Neuron (in vitro differentiated cells): ENCODE data around the gene RPL9.
"Not testable (repeated sequence)": the region's sequence is repeated elsewhere in the genome, so short reads cannot be mapped to it uniquely, and the experiment has no call there.

Source experiments
- H2AFZ ChIP-seq: one replicate; pipeline ENCODE4 v1.6.1; 2013; ENCODE audit warnings: low read depth, mild to moderate bottlenecking, inconsistent platforms, low read length, moderate library complexity
- H3K27me3 ChIP-seq: one replicate; pipeline ENCODE4 v1.6.1; 2013; ENCODE audit warnings: low read length; ENCODE audit not compliant: insufficient read depth
- H3K36me3 ChIP-seq: one replicate; pipeline ENCODE4 v1.6.1; 2013; ENCODE audit warnings: low read length; ENCODE audit not compliant: insufficient read depth
- H3K4me1 ChIP-seq: one replicate; pipeline ENCODE4 v1.6.1; 2013; ENCODE audit warnings: low read length; ENCODE audit not compliant: insufficient read depth
- H3K4me3 ChIP-seq: 2 replicates; pipeline ENCODE4 v1.5.1; 2013; ENCODE audit warnings: mild to moderate bottlenecking, low read length, moderate library complexity
- H3K9me3 ChIP-seq: one replicate; pipeline ENCODE4 v1.6.1; 2013; ENCODE audit warnings: low read length

RPL9 gene

GRCh38 chr4:39429476-39430334, 29.0 kb downstream of the RPL9 start:
- Histone ChIP-seq H2AFZ (no peak overlapping the region), H3K4me1 (no peaks in the 10 kb centered on the region)

GRCh38 chr4:39427520-39428114, 31.1 kb downstream of the RPL9 start:
- Histone ChIP-seq H2AFZ (no peak overlapping the region), H3K4me1 (no peaks in the 10 kb centered on the region), H3K4me3 (no peak overlapping the region), H3K9me3 (no peaks in the 10 kb centered on the region), H3K27me3 (no peaks in the 10 kb centered on the region), H3K36me3 (no peaks in the 10 kb centered on the region)

More at GRCh38 chr4:39429476-39430334, 29.0 kb downstream of the RPL9 start:
- Histone ChIP-seq H3K9me3 (no peaks in the 10 kb centered on the region), H3K36me3 (no peaks in the 10 kb centered on the region), H3K4me3 (no peak overlapping the region), H3K27me3 (no peaks in the 10 kb centered on the region)

DNA sequence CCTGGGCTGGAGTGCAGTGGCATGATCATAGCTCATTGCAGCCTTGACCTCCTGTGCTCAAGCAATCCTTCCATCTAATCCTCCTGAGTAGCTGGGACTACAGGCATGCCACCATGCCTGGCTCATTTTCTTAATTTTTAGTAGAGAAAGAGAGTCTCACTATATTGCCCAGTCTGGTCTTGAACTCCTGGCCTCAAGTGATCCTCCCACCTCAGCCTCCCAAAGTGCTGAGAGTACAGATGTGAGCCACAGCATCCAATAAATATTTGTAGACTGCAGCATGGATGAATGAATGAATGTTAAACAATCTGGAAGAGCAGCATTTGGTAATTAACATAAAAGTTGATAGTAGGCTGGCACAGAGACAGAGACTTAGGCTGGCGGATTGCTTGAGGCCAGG, 32.0 kb downstream of the RPL9 start:
- no peaks in the 10 kb centered on the region for H3K36me3 ChIP-seq
- no peaks in the 10 kb centered on the region for H3K27me3 ChIP-seq
- no peak overlapping the region for H3K4me3 ChIP-seq
- no peak overlapping the region for H2AFZ ChIP-seq
- no peaks in the 10 kb centered on the region for H3K9me3 ChIP-seq
- H3K4me1 ChIP-seq, result no peaks in the 10 kb centered on the region

DNA sequence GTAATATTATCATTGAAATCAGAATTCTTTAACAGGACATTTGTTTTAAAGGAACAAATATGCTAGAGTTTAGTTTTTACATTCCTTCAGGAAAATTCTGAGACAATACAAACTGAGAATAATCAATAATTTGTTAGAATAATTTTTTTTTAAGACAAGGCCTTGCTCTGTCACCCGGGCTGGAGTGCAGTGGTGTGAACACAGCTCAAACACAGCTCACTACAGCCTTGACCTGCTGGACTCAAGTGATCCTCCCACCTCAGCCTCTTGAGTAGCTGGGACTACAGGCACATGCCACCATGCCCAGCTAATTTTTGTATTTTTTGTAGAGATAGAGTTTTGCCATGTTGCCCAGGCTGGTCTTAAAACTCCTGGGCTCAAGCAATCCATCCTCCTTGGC, 33.4 kb downstream of the RPL9 start:
- not testable (repeated sequence) for H3K27me3 ChIP-seq, H2AFZ ChIP-seq, H3K4me1 ChIP-seq, H3K4me3 ChIP-seq, H3K36me3 ChIP-seq, H3K9me3 ChIP-seq

DNA sequence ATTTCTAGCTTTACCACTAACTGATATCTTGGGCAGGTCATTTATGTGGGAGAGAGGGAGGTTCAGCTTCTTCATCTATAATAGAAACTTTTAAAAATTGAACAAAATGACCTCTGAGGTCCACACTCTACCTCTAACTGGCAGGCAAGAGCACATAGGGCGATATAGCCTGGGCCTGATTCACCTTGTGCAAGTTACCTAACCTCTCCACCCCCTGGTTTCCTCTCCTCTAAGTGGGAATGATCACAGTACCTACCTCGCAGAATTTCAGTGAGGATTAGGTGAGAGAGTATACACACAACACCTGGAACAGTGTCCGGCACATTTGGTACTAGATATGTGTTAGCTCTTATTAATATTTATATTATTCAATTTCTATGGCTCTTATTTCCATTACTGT, 36.5 kb downstream of the RPL9 start:
- Histone ChIP-seq H2AFZ (no peak overlapping the region), H3K4me3 (no peak overlapping the region), H3K36me3 (no peaks in the 10 kb centered on the region), H3K9me3 (no peaks in the 10 kb centered on the region), H3K4me1 (no peaks in the 10 kb centered on the region), H3K27me3 (no peaks in the 10 kb centered on the region)

DNA sequence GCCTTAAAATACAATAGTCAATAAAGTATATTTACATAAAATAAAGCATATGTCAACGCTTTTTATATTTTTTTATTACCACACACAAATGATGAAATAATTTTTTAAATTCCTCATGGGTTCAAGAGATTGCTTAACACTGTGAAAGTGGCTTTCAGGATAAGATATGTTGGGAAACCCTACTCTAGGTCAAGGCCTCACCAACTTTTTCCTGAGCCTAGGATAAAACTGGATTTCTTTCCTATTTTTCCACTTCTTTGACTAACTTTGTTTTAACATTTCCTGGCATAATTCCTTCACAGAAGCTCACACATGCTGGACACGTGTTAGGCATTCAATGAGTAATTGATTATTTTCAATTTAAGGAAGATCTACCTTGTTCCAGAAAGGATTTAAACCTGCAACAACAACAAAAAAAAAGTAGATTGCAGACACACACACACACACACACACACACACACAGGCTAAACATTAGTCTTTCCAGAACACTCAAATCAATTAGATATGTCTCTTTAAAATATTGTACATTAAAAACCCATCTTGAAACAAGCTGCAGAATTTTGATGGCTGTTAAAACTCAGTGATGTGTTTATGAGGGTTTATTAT, 42.9 kb downstream of the RPL9 start:
- H3K4me3 ChIP-seq, result no peak overlapping the region
- H2AFZ ChIP-seq, result no peak overlapping the region
- H3K36me3 ChIP-seq, result no peaks in the 10 kb centered on the region
- no peaks in the 10 kb centered on the region for H3K27me3 ChIP-seq
- H3K4me1 ChIP-seq, result no peaks in the 10 kb centered on the region
- H3K9me3 ChIP-seq, result no peaks in the 10 kb centered on the region

DNA sequence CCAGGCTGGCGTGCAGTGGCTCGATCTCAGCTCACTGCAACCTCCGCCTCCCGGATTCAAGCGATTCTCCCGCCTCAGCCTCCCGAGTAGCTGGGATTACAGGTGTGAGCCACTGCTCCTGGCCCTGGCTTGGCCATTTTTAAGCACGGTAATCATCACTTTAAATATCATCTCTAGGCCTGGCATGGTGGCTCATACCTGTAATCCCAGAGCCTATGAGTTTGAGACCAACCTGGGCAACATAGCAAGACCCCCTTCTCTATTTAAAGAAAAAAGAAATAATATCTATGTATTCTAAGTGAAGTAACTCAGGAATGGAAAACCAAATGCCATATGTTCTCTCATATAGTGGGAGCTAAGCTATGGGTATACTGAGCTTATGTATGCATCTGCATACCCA, 47.2 kb downstream of the RPL9 start:
- not testable (repeated sequence) for H3K9me3 ChIP-seq, H3K27me3 ChIP-seq, H2AFZ ChIP-seq, H3K4me1 ChIP-seq, H3K4me3 ChIP-seq, H3K36me3 ChIP-seq

DNA sequence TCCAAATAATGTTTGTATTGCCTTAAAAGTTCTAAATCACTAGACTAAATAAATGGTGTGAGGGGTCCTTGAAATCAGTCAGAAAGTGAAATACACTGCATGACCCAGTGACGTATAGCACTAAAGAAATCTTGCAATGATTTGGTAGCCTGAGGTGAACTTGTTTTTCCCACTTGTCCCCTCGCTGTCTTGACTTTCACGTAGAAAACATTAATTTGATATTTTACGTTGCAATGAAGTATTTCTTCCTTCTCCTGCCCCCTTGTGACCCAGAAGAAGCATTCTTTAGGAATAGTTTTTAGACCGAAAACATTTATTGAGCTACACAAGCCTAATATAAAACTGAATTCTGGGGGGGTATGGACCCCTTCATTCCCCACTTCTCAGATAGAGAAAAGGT, 48.3 kb downstream of the RPL9 start:
- no peaks in the 10 kb centered on the region for H3K27me3 ChIP-seq
- no peaks in the 10 kb centered on the region for H3K36me3 ChIP-seq
- no peak overlapping the region for H3K4me3 ChIP-seq
- no peak overlapping the region for H2AFZ ChIP-seq
- no peaks in the 10 kb centered on the region for H3K4me1 ChIP-seq
- no peaks in the 10 kb centered on the region for H3K9me3 ChIP-seq

DNA sequence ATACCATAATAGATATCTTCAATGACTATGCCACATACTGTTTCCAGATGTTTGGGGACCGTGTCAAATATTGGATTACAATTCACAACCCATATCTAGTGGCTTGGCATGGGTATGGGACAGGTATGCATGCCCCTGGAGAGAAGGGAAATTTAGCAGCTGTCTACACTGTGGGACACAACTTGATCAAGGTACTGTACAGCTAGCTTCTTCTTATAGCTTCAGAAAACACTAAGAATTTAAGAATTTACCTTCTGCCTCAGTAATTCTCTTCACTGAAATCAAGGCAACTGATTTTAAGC, 51.2 kb downstream of the RPL9 start:
- no peaks in the 10 kb centered on the region for H3K36me3 ChIP-seq
- H3K4me3 ChIP-seq, result no peak overlapping the region
- no peak overlapping the region for H2AFZ ChIP-seq
- no peaks in the 10 kb centered on the region for H3K4me1 ChIP-seq
- no peaks in the 10 kb centered on the region for H3K27me3 ChIP-seq
- no peaks in the 10 kb centered on the region for H3K9me3 ChIP-seq

- H3K4me1 ChIP-seq, result no peaks in the 10 kb centered on the region
- no peaks in the 10 kb centered on the region for H3K36me3 ChIP-seq
- no peaks in the 10 kb centered on the region for H3K9me3 ChIP-seq
- H3K4me3 ChIP-seq, result no peak within 1 kb of the TSS
- no peaks in the 10 kb centered on the region for H3K27me3 ChIP-seq
- no peak within 1 kb of the TSS for H2AFZ ChIP-seq
These were observed 51.7 kb downstream of the RPL9 start, which contains the start of gene KLB for GRCh38 chr4:39406763-39407583. KLB (plus strand) TSS chr4:39406930; CDS start chr4:39406950, 20 bp downstream.
